Left lobe of liver (tissue), 2 donors: ENCODE results near the gene SUCLG2. TPM values are rescaled to one million over a fixed set of nuclear protein-coding genes. Genes with fewer than 3 reads are reported as not detected.
"Not testable (repeated sequence)": the region's sequence is repeated elsewhere in the genome, so short reads cannot be mapped to it uniquely, and the experiment has no call there.

ENCODE experiments used
- ATAC-seq: fragments of 200-7000 bp; cut with Tn5 transposase; one replicate; pipeline ENCODE4 v1.9.1; 2020; ENCODE audit warnings: mild to moderate bottlenecking, moderate library complexity
- DNase-seq: peaks from one replicate; pipeline ENCODE4 v3.0.0-alpha.2; 2020; ENCODE audit warnings: low spot score
- total RNA-seq: library from RNA; stranded (reverse); gene quantifications from one replicate; pipeline ENCODE4 v1.2.1, GENCODE V29; 2021
- donor health status: DM: no; HTN: no; CAD: no; lungs with moderate emphysema.
- donor health status: DM: no; HTN: yes; CAD: no.

Gene SUCLG2
- total RNA-seq, 1 donor from 2014 or later, result 157 TPM

DNA sequence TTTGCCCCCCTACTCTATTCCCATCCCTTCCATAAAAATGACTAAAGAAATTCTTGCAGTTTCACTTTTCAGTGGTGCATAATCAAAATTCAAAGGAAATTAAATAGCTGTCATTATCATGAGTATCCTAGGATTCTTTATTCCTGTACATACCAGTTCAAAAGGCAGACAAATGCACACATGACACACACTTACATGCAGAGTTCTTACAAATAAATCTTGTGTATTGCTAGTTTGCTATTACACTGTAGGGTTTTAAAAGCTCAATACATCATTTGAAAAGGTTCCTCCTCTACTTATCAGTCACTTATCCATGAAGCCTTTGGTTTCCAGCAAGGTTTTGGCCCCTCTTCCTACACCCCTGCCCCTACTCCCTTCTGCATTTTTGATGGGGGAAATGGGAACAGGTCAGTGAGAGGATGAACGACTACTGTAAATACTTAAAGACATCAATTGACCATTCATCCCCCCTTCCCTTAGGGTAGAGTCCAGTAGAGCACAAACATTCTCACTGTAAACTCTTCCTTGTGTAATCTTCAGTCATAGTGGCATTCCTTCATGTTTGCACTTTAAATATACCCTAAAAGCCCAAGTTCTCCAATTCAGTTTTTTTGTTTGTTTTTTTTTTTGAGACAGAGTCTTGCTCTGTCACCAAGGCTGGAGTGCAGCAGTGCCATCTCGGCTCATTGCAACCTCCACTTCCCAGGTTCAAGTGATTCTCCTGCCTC, 92.6 kb downstream of the SUCLG2 start:
- ATAC-seq, result peak; percentile 15
- no peak for DNase-seq

DNA sequence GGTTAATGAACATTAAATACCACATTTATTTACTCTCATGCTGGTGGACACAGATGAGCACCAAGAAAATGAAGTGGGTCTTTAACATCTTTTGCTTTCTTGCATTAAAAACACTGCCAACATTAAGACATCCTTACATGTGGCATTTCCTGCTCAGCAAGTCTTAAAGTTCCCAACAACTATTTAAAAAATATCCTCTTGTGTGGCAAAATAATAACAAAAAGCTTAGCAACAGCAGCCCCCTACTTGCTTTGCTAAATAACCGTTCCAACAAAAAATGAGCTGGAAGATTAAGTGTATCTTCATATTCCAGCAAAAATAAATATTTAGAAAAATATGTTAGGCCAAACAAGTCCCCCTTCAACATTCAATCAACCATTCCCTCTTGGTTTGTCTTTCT, 93.1 kb downstream of the SUCLG2 start:
- no peak for DNase-seq
- ATAC-seq, result no peak

DNA sequence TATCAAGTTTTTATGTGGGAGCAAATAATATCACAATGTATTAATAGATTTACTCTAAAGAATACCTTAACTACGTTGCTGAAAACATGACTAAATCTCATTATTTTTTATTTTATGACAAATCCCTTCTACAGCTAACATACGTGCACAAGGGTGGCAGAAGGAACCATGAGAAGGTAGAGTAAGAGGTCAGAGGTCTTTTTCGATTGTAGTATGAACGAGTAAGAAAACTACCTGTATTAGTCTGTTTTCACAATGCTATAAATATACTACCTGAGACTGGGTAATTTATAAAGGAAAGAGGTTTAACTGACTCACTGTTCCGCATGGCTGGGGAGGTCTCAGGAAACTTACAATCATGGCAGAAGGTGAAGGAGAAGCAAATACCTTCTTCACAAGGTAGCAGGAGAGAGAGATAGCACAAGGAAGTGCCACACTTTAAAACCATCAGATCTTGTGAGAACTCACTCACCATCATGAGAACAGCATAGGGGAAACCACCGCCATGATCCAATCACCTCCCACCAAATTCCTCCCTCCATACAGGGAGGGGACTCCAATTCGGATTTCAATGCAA, 95.3 kb downstream of the SUCLG2 start:
- ATAC-seq, result no peak
- no peak for DNase-seq

DNA sequence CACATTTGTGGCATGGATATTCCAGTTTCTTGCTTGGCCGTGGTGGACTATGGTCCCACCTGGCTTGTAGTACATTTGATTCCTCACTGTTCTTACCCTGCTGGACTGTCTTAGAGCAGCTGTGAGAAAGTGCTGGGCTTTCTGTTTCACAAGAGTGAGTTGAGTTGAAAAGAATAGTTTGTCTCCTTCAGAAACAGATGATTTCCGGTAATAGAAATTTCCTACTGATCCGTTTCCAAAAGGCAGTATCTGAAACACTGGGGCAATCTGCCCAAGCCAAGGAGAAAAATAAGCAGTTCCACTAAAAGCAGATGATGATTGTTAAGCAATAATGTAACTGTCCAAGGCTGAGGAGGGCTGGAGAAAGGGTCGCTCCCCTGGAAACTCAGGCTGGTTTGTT, 96.0 kb downstream of the SUCLG2 start:
- ATAC-seq (peak; percentile 14), DNase-seq (no peak)

- ATAC-seq (no peak), DNase-seq (no peak)
Observed at GRCh38 chr3:67557848-67558355, 96.5 kb downstream of the SUCLG2 start.

- DNase-seq, result no peak
Observed at GRCh38 chr3:67551361-67552016, 102.9 kb downstream of the SUCLG2 start.

DNA sequence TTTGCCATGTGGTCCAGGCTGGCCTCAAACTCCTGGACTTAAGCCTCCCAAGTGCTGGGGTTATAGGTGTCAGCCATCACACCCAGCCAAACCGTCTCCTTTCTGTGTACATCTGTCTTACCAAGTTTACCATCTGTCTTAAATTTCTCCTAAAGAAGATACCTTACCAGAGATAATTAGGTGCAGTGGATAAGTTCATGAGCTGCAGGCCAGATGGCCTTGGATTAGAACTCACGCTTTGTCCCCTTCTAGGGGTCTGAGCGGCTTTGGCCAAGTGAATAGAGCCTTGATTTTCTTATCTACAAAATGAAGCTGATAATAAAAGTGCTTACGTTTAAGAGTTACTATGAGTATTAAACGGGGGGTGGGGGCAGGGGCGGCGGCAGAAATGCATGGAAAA, 103.9 kb downstream of the SUCLG2 start:
- ATAC-seq (no peak), DNase-seq (no peak)

More at GRCh38 chr3:67551361-67552016, 102.9 kb downstream of the SUCLG2 start:
- ATAC-seq, result peak; percentile 45

GRCh38 chr3:67542502-67543250, 111.7 kb downstream of the SUCLG2 start:
- ATAC-seq, DNase-seq: not testable (repeated sequence)

GRCh38 chr3:67540198-67540894, 114.1 kb downstream of the SUCLG2 start:
- ATAC-seq (peak; percentile 96), DNase-seq (peak; percentile 79)

DNA sequence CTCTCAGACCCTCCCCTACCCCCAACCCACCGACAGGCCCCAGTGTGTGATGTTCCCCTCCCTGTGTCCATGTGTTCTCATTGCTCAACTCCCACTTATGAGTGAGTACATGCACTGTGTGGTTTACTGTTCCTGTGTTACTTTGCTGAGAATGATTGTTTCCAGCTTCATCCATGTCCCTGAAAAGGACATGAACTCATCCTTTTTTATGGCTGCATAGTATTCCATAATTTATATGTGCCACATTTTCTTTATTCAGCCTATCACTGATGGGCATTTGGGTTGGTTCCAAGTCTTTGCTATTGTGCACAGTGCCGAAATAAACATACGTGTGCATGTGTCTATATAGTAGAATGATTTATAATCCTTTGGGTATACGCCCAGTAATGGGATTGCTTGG, 117.2 kb downstream of the SUCLG2 start:
- not testable (repeated sequence) for ATAC-seq, DNase-seq

- DNase-seq (no peak), ATAC-seq (no peak)
Observed at GRCh38 chr3:67535006-67535405, 119.4 kb downstream of the SUCLG2 start.

DNA sequence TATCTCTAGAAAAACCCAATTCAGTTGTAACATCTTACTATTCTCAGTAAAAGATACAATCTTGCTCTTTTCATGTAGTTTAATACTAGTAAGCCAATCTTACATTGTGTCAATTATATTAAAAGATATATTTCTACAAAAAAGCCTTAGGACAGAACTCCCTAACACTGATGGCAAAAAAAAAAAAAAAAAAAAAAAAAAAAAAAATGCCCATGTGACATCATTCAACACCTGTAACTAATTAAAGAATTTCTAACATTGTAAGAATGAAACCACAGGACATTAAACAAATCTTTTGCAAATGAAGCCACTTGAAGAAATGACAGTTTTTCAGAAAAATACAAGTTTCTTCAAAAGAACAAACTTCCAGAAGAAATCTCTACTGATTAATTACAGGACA, 119.8 kb downstream of the SUCLG2 start:
- DNase-seq (no peak), ATAC-seq (no peak)

DNA sequence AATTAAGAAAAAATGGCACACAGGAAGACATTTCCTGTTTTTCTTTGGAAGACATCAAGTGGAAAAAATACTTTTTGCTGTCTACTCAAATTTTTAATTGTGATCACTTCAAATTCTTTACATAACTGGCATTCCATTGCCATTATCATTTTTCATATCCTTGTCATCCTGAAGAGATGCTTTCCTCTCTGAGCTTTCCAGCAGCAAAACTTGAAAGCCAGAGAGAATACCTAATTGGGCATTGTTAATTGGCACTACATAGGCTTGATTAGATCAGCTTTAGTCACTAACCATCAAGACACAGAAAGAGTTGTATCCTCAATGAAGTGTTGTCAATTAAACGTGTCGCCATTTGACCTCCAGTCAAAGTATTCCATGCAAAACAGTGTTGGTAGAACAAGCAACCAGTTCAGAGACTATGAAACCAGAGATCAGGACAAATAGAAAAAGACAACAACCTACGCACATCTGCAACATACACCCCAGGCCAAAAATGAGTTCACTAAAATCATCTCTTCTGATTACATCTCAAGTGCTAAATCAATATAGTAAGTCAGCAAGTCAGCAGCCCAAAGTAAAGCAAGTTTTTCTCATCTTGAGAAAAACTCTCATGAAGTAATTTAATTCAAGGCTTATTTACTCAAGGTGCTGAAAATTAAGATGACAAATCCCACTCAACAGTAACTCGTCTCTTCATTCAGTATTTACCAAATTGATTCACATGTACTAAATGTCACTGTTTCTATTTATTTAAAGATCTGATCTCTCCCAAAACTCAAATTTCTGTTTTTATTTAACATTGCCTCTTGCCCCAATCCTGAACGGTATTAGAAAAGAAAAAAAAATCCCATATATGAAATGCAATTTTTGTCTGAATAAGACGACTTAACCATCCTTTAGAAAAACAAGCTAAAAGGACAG, 123.0 kb downstream of the SUCLG2 start:
- DNase-seq (no peak), ATAC-seq (peak; percentile 76)

- no peak for ATAC-seq
- DNase-seq, result no peak
Observed at GRCh38 chr3:67529915-67530314, 124.5 kb downstream of the SUCLG2 start.

DNA sequence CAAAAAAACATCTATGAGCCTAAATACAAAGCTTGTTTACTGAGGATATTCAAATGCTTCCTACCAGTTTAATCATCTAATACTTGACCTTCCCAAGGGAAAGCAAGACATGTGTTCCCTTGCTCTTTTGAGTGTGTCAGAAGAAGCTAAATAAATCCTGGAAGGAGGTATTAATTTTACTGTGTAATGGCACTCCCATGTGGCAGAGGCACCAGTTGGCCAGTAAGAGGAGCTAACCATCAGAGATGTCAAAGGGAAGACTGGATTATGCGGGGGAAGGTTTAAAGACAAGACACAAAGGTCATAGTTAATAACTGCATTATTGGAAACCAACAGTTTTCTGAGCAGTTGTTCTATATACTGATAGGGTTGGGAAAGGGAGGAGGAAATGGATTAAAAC, 125.1 kb downstream of the SUCLG2 start:
- DNase-seq (no peak), ATAC-seq (peak; percentile 73)

GRCh38 chr3:67526246-67526645, 128.2 kb downstream of the SUCLG2 start:
- DNase-seq (no peak), ATAC-seq (no peak)

DNA sequence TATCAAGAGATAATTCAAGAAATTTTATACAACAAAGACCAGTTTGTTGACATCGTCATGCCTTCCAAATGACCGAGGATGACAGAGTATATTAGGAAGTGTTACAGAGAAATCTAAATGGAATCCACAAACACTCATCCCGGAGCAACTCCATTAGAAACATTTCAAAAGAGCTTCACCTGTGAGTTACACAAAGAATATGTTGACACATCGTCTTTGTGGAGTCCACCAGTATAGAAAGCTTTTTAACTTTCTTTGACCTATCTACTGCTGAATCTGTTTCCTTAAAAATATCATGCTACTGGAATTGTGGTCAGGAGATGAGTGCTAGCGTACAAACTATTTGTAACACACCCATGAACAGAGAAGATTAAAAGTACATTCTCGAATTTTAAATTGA, 130.4 kb downstream of the SUCLG2 start:
- ATAC-seq, result no peak
- DNase-seq, result no peak

- no peak for ATAC-seq
- DNase-seq, result no peak
Observed at GRCh38 chr3:67522081-67522480, 132.3 kb downstream of the SUCLG2 start.

DNA sequence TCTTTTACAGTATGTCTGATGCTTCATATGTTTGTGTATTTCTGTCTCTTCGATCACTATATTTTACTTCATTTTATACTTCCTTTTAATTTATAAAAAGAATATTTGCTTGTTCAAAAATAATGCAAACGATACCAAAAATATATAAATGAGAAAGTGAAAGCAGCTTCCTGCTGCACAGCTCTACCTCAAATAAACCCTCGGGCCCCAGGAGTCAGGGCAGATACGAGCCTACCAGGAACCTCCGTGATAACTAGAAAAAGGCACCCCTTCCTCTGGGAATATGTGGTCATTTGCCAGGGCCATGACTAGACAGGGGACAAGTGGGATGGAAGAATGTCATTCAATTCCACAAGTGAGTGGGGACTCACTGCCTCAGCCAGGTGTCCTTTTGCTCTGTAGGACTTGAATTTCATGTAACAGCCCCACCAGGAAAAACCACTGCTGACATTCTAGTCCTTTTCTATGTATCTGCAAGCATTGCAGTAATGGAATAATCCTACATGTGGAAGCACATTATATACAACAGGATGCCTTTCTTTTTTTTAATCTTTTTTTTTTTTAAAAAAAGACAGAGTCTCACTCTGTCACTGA, 133.3 kb downstream of the SUCLG2 start:
- ATAC-seq, result no peak
- no peak for DNase-seq
